GM12891 (cell line): ENCODE data around the gene HSD3B2.

Experiments
- DNase-seq: peaks from one replicate; pipeline ENCODE4 v3.0.0; 2011; ENCODE audit warnings: low spot score; ENCODE audit not compliant: insufficient read length
- FAIRE-seq: peaks from 2 replicates; lab custom pipeline; 2011; peaks lifted over from hg19 to GRCh38; lab: Jason Lieb, UNC
- PAX5 ChIP-seq: IDR thresholded peaks from 2 replicates; pipeline ENCODE4 v1.6.1; 2011; ENCODE audit warnings: low read length, moderate library complexity, mild to moderate bottlenecking; ENCODE audit not compliant: insufficient read depth, severe bottlenecking
- POLR2A ChIP-seq: IDR thresholded peaks from 2 replicates; pipeline ENCODE4 v1.6.1; 2011; ENCODE audit warnings: low read depth, low read length, control low read depth
- POLR2AphosphoS5 ChIP-seq: IDR thresholded peaks from 2 replicates; pipeline ENCODE4 v1.6.1; 2011; ENCODE audit warnings: low read depth, low read length, control low read depth
- POU2F2 ChIP-seq: IDR thresholded peaks from 2 replicates; pipeline ENCODE4 v1.6.1; 2011; ENCODE audit warnings: low read depth, mild to moderate bottlenecking, control low read depth, low read length, moderate library complexity
- SPI1 ChIP-seq: IDR thresholded peaks from 2 replicates; pipeline ENCODE4 v1.6.1; 2011; ENCODE audit warnings: low read depth, low read length, control low read depth
- TAF1 ChIP-seq: IDR thresholded peaks from 2 replicates; pipeline ENCODE4 v1.6.1; 2011; ENCODE audit warnings: low read depth, low read length, control low read depth

Gene HSD3B2

DNA sequence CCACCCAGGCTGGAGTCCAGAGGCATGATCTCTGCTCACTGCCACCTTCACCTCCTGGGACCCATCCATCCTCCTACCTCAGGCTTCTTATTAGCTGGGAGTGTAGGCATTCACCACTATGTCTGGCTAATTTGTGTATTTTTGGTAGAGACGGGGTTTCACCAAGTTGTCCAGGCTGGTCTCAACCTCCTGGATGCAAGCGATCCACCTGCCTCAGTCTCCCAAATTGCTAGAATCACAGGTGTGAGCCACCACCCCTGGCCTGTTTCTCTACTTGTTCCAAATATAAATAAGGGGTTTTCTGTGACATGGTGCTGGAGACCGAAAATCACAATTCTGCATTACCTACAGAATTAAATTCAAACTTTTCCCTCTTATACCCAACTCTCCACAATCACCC is 55.4 kb downstream of the HSD3B2 start:
- no peak for DNase-seq
- TF ChIP-seq TAF1 (no peak), SPI1 (no peak), POU2F2 (no peak), PAX5 (no peak), POLR2A (no peak), POLR2AphosphoS5 (no peak)
- no peak for FAIRE-seq

DNA sequence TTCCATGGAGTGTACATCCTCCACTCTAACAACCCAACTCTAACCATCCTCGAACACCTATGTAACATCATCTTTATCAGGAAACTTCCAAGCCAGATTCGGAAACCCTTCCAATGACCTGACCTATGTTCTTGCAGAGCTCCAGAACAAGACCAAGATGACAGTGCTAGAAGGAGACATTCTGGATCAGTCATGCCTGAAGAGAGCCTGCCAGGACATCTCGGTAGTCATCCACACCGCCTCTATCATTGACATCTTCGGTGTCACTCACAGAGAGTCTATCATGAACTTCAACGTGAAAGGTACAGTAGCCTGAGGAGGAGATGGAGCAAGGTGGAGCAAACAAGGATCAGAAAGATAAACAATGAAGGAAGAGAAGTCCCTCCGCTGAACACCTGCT is 56.0 kb downstream of the HSD3B2 start:
- TF ChIP-seq PAX5 (no peak), POLR2AphosphoS5 (no peak), SPI1 (no peak), POLR2A (no peak), POU2F2 (no peak), TAF1 (no peak)
- DNase-seq (no peak), FAIRE-seq (no peak)

- TF ChIP-seq POLR2A (no peak), PAX5 (no peak), POU2F2 (no peak), POLR2AphosphoS5 (no peak), TAF1 (no peak), SPI1 (no peak)
- DNase-seq (no peak), FAIRE-seq (no peak)
These were observed 56.6 kb downstream of the HSD3B2 start for GRCh38 chr1:119471566-119471965.

DNA sequence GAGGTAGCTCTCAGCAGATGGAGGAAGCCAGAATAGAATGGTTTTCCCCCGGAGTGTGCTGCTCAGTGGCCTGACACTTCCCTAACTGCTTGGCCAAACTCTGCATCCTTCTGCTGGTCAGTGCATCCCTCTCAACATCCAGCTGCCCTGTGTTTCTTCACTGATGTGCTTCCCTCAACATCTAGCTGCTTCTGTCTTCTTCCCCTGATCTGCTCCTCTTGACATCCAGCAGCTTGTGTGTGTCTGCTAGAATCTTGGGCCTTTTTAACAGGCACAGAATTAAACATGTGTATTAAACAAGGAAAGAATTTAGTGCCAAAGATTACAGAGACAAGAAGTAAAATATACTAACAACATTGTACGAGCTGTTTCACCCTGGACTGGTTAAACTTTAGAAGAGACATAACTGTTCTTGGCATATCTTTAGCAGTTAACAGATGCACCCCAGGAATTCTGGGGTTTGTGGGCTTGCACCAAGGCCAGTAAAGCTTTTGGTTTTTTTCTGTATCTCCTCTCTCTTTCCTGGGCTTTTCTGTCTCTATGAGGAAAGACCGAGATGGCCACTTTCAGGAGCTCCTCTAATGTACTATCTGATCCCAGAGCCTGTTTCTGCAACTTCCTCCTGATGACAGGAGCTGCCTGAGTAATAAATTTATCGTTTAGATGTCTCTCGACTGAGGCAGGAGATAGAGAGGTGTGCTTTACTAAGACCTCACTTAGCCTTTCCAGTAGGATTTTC is 57.3 kb downstream of the HSD3B2 start:
- DNase-seq, result no peak
- TF ChIP-seq POU2F2 (no peak), TAF1 (no peak)
- no peak for FAIRE-seq
